GM12878 (cell line): Measurements from ENCODE around the gene TEX264. TPM values are rescaled to one million over a fixed set of nuclear protein-coding genes. Genes with fewer than 3 reads are reported as not detected.

ENCODE experiments used
- ATAC-seq: fragments of 200-7000 bp; cut with Tn5 transposase; 3 replicates; pipeline ENCODE4 v1.9.1; 2020; ENCODE audit warnings: mild to moderate bottlenecking, moderate library complexity
- BruUV-seq: library from RNA; stranded (reverse); fragments of 400-500 nt; replicated peaks from 2 replicates; lab custom pipeline; 2021; lab: Mats Ljungman, UMichigan
- CTCF ChIA-PET: fragments of 300-600 bp; sonication (Branson Sonifier 250); formaldehyde crosslinking; extraction: SDS; loops from one replicate; lab custom pipeline; 2021; ENCODE audit warnings: inconsistent platforms; lab: Yijun Ruan, JAX
- POLR2A ChIA-PET: fragments of 350-600 bp; formaldehyde crosslinking; extraction: SDS; loops from one replicate; lab custom pipeline; 2021; ENCODE audit warnings: inconsistent platforms; lab: Charles Lee
- RAD21 ChIA-PET: fragments of 300-600 bp; sonication (Branson Sonifier 250); formaldehyde crosslinking; loops from one replicate; lab custom pipeline; 2023; ENCODE audit warnings: antibody characterized with exemption; ENCODE audit not compliant: unreplicated experiment; lab: Charles Lee
- SMC1A ChIA-PET: fragments of 300-600 bp; sonication (Branson Sonifier 250); formaldehyde crosslinking; loops from one replicate; lab custom pipeline; 2023; ENCODE audit not compliant: unreplicated experiment, uncharacterized antibody; lab: Charles Lee
- DNase-seq: peaks from one replicate; pipeline ENCODE4 v3.0.0-alpha.2; 2011; ENCODE audit warnings: low read depth, low spot score
- FAIRE-seq: peaks from 3 replicates; lab custom pipeline; 2011; peaks lifted over from hg19 to GRCh38; lab: Jason Lieb, UNC
- H2AFZ ChIP-seq: 2 replicates; pipeline ENCODE4 v1.6.0; 2011; ENCODE audit warnings: low read depth, low read length, control low read depth; ENCODE audit not compliant: control insufficient read depth
- H3K27ac ChIP-seq: 2 replicates; pipeline ENCODE4 v1.5.1; 2011; ENCODE audit warnings: control low read depth; ENCODE audit not compliant: control insufficient read depth, insufficient read depth
- H3K27me3 ChIP-seq, 2 experiments: replicated peaks in 1 of 2; 2 replicates each; pipeline versions ENCODE4 v1.6.0 to v1.6.1; 2011; ENCODE audit warnings: low read length in 1 of 2; ENCODE audit not compliant: control insufficient read depth in 2 of 2, insufficient read depth in 2 of 2
- H3K36me3 ChIP-seq, 2 experiments: 2 replicates each; pipeline ENCODE4 v1.5.1; 2011; ENCODE audit warnings: low read length in 1 of 2; ENCODE audit not compliant: control insufficient read depth in 2 of 2, insufficient read depth in 2 of 2
- H3K4me1 ChIP-seq: 2 replicates; pipeline ENCODE4 v1.6.1; 2011; ENCODE audit warnings: mild to moderate bottlenecking, low read length, moderate library complexity, mixed read lengths; ENCODE audit not compliant: control insufficient read depth, insufficient read depth
- H3K4me2 ChIP-seq: 2 replicates; pipeline ENCODE4 v1.6.0; 2011; ENCODE audit warnings: control low read depth; ENCODE audit not compliant: control insufficient read depth, insufficient read depth
- H3K4me3 ChIP-seq: fragments of 200-600 bp; sonication (generic); 2 replicates; pipeline ENCODE4 v1.5.1; 2016
- H3K79me2 ChIP-seq: 2 replicates; pipeline ENCODE4 v1.6.0; 2011; ENCODE audit warnings: low read length; ENCODE audit not compliant: control insufficient read depth, insufficient read depth
- H3K9ac ChIP-seq: 2 replicates; pipeline ENCODE4 v1.8.0; 2011; ENCODE audit warnings: low read length, control low read depth, mixed read lengths; ENCODE audit not compliant: control insufficient read depth, insufficient read depth
- H3K9me3 ChIP-seq: replicated peaks from 3 replicates; pipeline ENCODE4 v1.5.1; 2011; ENCODE audit warnings: mild to moderate bottlenecking, low read length; ENCODE audit not compliant: control insufficient read depth, insufficient read depth
- H4K20me1 ChIP-seq: 2 replicates; pipeline ENCODE4 v1.6.0; 2011; ENCODE audit not compliant: control insufficient read depth, insufficient read depth
- BACH1 ChIP-seq: fragments of 450-650 bp; IDR thresholded peaks from 2 replicates; pipeline ENCODE4 v1.6.1; 2017; ENCODE audit warnings: mild to moderate bottlenecking, borderline replicate concordance
- CBX5 ChIP-seq: sonication (generic); IDR thresholded peaks from 2 replicates; pipeline ENCODE4 v1.6.1; 2016; ENCODE audit warnings: low read depth, moderate library complexity, mild to moderate bottlenecking, inconsistent platforms
- CHD1 ChIP-seq: IDR thresholded peaks from 2 replicates; pipeline ENCODE4 v1.6.1; 2012; ENCODE audit warnings: low read depth, low read length, improper control_type of control experiment
- CHD4 ChIP-seq: fragments of 200-600 bp; sonication (generic); IDR thresholded peaks from 2 replicates; pipeline ENCODE4 v1.6.1; 2016; ENCODE audit warnings: mild to moderate bottlenecking
- IKZF1 ChIP-seq: fragments of 450-650 bp; conservative IDR thresholded peaks from 2 replicates; pipeline ENCODE4 v1.6.1; 2017; ENCODE audit warnings: antibody characterized with exemption, mild to moderate bottlenecking
- NFYB ChIP-seq: IDR thresholded peaks from 2 replicates; pipeline ENCODE4 v1.6.1; 2011; ENCODE audit warnings: low read depth, mild to moderate bottlenecking, low read length, improper control_type of control experiment, moderate library complexity; ENCODE audit not compliant: insufficient read depth
- WRNIP1 ChIP-seq: IDR thresholded peaks from 2 replicates; pipeline ENCODE4 v1.6.1; 2011; ENCODE audit warnings: low read depth, low read length, improper control_type of control experiment, borderline replicate concordance
- ZBTB33 ChIP-seq: fragments of 450-650 bp; IDR thresholded peaks from 2 replicates; pipeline ENCODE4 v1.6.1; 2017; ENCODE audit warnings: mild to moderate bottlenecking
- ZBTB40 ChIP-seq: fragments of 450-650 bp; IDR thresholded peaks from 2 replicates; pipeline ENCODE4 v1.6.1; 2016; ENCODE audit warnings: mild to moderate bottlenecking, moderate library complexity, borderline replicate concordance
- ZNF24 ChIP-seq: fragments of 450-650 bp; IDR thresholded peaks from 2 replicates; pipeline ENCODE4 v1.6.1; 2017; ENCODE audit warnings: antibody characterized with exemption, mild to moderate bottlenecking
- ZNF384 ChIP-seq: IDR thresholded peaks from 2 replicates; pipeline ENCODE4 v1.6.1; 2012; ENCODE audit warnings: low read depth, mild to moderate bottlenecking, low read length, improper control_type of control experiment, borderline replicate concordance
- ZSCAN29 ChIP-seq: fragments of 450-650 bp; IDR thresholded peaks from 2 replicates; pipeline ENCODE4 v1.6.1; 2017; ENCODE audit warnings: mild to moderate bottlenecking, moderate library complexity
- WGBS: methylation state at CpG from one replicate; pipeline ENCODE4 v1.1.6; 2016; ENCODE audit warnings: low lambda C conversion rate; ENCODE audit not compliant: insufficient replicate concordance, insufficient coverage; ENCODE audit errors: missing lambda C conversion rate; 5-methylcytosine and 5-hydroxymethylcytosine counted together
- in situ Hi-C: fragments of 300-500 bp; cut with MboI; formaldehyde crosslinking; loops from 9 replicates; pipeline ENCODE4 v1.14.3; 2018; ENCODE audit warnings: mixed read lengths
- intact Hi-C: fragments of 100-400 bp; cut with micrococcal nuclease; formaldehyde crosslinking; loops from one replicate; pipeline ENCODE4 v1.14.2; 2022; ENCODE audit not compliant: unreplicated experiment
- polyA plus RNA-seq, 11 experiments: library from polyadenylated mRNA; depleted of rRNA in 4 of 11; unstranded in 6 of 11; stranded (reverse) in 5 of 11; fragments of >200 nt; fragmentation: Nextera tagmentation in 4 of 11; fragmentation: Illumina TruSeq in 1 of 11; extraction: Ambion mirVana in 4 of 11; extraction: Trizol in 1 of 11; gene quantifications; 1 replicate in 1 of 11; 2 replicates in 10 of 11; pipeline versions ENCODE4 v1.2.1 to v1.2.3, GENCODE V29; 2011 to 2016; ENCODE audit warnings: inconsistent platforms in 2 of 11, missing spikeins in 2 of 11, low read depth in 1 of 11
- total RNA-seq, 4 experiments: library from RNA; depleted of rRNA in 3 of 4; stranded (reverse); fragments of >200 nt in 3 of 4; fragmentation: Illumina TruSeq in 1 of 4; extraction: Trizol in 1 of 4; gene quantifications; 2 replicates each; pipeline versions ENCODE4 v1.2.1 to v1.2.3, GENCODE V29; 2013 to 2021
- TF ChIP-seq, protein P1 (sequence below): fragments of 450-650 bp; IDR thresholded peaks from 2 replicates; pipeline ENCODE4 v1.6.1; 2014; ENCODE audit warnings: mild to moderate bottlenecking

Gene TEX264
- total and polyA plus RNA-seq, 10 of the 15 experiments (the other 5 are each of a cell fraction or from before 2014, with no cell fraction given): 3.6 to 63.0 (median 52.4) TPM

- H3K79me2 ChIP-seq: no peaks in the 10 kb centered on the region
- intact Hi-C loops: no loop called here
Measured at GRCh38 chr3:51750878-51751277, 79.8 kb downstream of the TEX264 start.

More at GRCh38 chr3:51750878-51751277, 79.8 kb downstream of the TEX264 start:
- no peak for ATAC-seq
- ChIA-PET POLR2A (interaction anchor here (0.5 kb wide), 1 partner anchor 21 kb away, joined by 6 read pairs; no protein-coding TSS in a partner anchor), SMC1A (interaction anchor here (0.7 to 0.9 kb wide), 3 partner anchors 9 to 1539 kb away, joined by 3 to 4 read pairs (median 4); no protein-coding TSS in a partner anchor), RAD21 (no interaction called here), CTCF (interaction anchor here (1.7 kb wide), 1 partner anchor 49 kb away, joined by 4 read pairs; no protein-coding TSS in a partner anchor)
- no peak overlapping the region for H3K4me2 ChIP-seq
- no peak for DNase-seq
- in situ Hi-C loops: no loop called here
- H3K9ac ChIP-seq: no peak overlapping the region
- no TSS peak for BruUV-seq
- H3K36me3 ChIP-seq: no peaks in the 10 kb centered on the region
- no peak overlapping the region for H2AFZ ChIP-seq
- no peak for FAIRE-seq
- H3K9me3 ChIP-seq: no peaks in the 10 kb centered on the region
- H3K4me3 ChIP-seq: no peak overlapping the region
- no peak overlapping the region for H3K27ac ChIP-seq
- TF ChIP-seq ZNF24 (no peak), BACH1 (no peak), ZSCAN29 (no peak), NFYB (no peak), ZBTB33 (no peak), CHD4 (no peak), CBX5 (no peak), ZNF384 (no peak), ZBTB40 (no peak), WRNIP1 (no peak), IKZF1 (no peak), CHD1 (no peak)
- TF ChIP-seq, protein P1, sequence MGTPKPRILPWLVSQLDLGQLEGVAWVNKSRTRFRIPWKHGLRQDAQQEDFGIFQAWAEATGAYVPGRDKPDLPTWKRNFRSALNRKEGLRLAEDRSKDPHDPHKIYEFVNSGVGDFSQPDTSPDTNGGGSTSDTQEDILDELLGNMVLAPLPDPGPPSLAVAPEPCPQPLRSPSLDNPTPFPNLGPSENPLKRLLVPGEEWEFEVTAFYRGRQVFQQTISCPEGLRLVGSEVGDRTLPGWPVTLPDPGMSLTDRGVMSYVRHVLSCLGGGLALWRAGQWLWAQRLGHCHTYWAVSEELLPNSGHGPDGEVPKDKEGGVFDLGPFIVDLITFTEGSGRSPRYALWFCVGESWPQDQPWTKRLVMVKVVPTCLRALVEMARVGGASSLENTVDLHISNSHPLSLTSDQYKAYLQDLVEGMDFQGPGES: no peak
- H4K20me1 ChIP-seq: no peaks in the 10 kb centered on the region
- no peaks in the 10 kb centered on the region for H3K4me1 ChIP-seq
- 100% methylated on average over 1 of the region's 1 CpG for WGBS
- no peaks in the 10 kb centered on the region for H3K27me3 ChIP-seq
